ENCODE measurements around the gene PLXNA1.

The PLXNA1 gene

DNA sequence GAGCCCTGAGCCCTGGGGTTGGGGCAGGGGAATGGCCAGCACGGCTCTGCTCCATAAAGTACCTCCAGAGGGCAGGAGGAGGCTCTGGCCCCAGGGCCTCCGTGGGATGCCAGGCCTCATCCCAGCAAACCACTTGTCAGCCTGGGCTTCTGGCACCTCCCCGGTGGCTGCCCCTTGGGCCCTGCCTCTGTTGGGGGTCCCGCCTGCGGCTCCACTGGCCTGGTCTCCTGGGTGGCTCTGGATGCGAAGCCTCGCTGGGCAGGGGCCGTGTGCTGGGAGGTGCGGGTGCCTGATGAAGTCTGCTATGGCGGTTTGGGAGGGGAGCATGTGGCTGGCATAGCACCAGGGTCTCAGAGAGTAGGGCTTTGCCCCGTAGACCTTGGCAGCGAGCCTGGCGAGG is 37.6 kb downstream of the PLXNA1 start:
- Histone ChIP-seq H3K4me2 (ENCODE audit: low read length) (no peak overlapping the region), H3K36me3 (ENCODE audit: control insufficient read depth, insufficient read depth, low read length) (no peaks in the 10 kb centered on the region), H3K9me3 (ENCODE audit: control insufficient read depth, low read length) (no peaks in the 10 kb centered on the region), H3K9ac (no peak overlapping the region), H3K79me2 (peaks cover 12% of the 10 kb centered on the region), H2AFZ (no peak overlapping the region), H3K27ac (no peak overlapping the region), H3K4me1 (no peaks in the 10 kb centered on the region), H3K27me3 (ENCODE audit: control insufficient read depth, insufficient read depth, low read length) (no peaks in the 10 kb centered on the region), H3K4me3 (ENCODE audit: low read depth, low read length) (no peak overlapping the region)
- TF ChIP-seq, protein P1, sequence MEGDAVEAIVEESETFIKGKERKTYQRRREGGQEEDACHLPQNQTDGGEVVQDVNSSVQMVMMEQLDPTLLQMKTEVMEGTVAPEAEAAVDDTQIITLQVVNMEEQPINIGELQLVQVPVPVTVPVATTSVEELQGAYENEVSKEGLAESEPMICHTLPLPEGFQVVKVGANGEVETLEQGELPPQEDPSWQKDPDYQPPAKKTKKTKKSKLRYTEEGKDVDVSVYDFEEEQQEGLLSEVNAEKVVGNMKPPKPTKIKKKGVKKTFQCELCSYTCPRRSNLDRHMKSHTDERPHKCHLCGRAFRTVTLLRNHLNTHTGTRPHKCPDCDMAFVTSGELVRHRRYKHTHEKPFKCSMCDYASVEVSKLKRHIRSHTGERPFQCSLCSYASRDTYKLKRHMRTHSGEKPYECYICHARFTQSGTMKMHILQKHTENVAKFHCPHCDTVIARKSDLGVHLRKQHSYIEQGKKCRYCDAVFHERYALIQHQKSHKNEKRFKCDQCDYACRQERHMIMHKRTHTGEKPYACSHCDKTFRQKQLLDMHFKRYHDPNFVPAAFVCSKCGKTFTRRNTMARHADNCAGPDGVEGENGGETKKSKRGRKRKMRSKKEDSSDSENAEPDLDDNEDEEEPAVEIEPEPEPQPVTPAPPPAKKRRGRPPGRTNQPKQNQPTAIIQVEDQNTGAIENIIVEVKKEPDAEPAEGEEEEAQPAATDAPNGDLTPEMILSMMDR (IDR thresholded peaks at IDR 0.05): no peak

DNA sequence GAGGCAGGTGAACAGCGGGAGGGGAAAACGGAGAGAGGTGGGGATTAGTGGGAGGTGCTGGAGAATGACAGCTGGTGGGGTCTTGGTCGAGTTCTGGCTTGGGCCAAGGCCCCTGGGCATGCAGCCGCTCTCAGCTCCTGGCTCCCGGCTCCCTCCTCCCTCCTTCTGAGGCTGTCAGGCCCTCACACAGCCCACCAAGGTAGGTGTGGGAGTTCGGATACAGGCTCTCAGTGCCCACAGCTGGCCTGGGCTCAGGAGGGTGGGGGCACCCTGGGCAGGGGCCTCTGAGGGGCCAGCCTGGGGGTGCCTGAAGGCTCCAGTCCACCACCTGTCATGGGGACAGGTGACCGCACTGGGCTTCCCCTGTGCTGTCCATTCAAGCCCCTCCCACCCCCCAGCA is 39.9 kb downstream of the PLXNA1 start:
- Histone ChIP-seq H3K4me2 (ENCODE audit: low read length) (no peak overlapping the region), H3K4me1 (no peaks in the 10 kb centered on the region), H3K36me3 (ENCODE audit: control insufficient read depth, insufficient read depth, low read length) (no peaks in the 10 kb centered on the region), H3K9ac (no peak overlapping the region), H3K9me3 (ENCODE audit: control insufficient read depth, low read length) (no peaks in the 10 kb centered on the region), H3K79me2 (peaks cover 2% of the 10 kb centered on the region), H3K27ac (no peak overlapping the region), H2AFZ (no peak overlapping the region), H3K4me3 (ENCODE audit: low read depth, low read length) (no peak overlapping the region), H3K27me3 (ENCODE audit: control insufficient read depth, insufficient read depth, low read length) (no peaks in the 10 kb centered on the region)
- TF ChIP-seq, protein P1 (IDR thresholded peaks at IDR 0.05): no peak

DNA sequence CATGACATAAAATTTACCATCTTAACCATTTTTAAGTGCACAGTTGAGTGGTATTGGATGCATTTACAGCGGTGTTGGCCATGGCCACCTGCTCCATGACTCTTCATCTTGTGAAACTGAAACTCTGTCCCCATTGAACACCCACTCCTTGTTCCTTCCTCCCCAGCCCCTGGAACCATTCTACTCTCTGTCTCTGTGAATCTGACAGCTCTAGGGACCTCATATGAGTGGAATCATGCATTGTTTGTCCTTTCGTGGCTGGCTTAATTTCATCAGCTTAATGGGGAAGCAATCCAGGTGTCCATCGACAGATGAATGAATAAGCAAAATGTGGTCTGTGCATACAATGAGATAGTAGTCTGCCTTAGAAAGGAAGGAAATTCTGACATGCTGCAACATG is 42.5 kb downstream of the PLXNA1 start:
- no peaks in the 10 kb centered on the region for H3K36me3 ChIP-seq (ENCODE audit: control insufficient read depth, insufficient read depth, low read length)
- no peaks in the 10 kb centered on the region for H3K9me3 ChIP-seq (ENCODE audit: control insufficient read depth, low read length)
- no peak overlapping the region for H3K27ac ChIP-seq
- no peak overlapping the region for H3K9ac ChIP-seq
- no peak overlapping the region for H3K4me3 ChIP-seq (ENCODE audit: low read depth, low read length)
- no peaks in the 10 kb centered on the region for H3K79me2 ChIP-seq
- TF ChIP-seq, protein P1 (IDR thresholded peaks at IDR 0.05): no peak
- no peaks in the 10 kb centered on the region for H3K27me3 ChIP-seq (ENCODE audit: control insufficient read depth, insufficient read depth, low read length)
- H3K4me1 ChIP-seq: no peaks in the 10 kb centered on the region
- no peak overlapping the region for H3K4me2 ChIP-seq (ENCODE audit: low read length)
- H2AFZ ChIP-seq: no peak overlapping the region

DNA sequence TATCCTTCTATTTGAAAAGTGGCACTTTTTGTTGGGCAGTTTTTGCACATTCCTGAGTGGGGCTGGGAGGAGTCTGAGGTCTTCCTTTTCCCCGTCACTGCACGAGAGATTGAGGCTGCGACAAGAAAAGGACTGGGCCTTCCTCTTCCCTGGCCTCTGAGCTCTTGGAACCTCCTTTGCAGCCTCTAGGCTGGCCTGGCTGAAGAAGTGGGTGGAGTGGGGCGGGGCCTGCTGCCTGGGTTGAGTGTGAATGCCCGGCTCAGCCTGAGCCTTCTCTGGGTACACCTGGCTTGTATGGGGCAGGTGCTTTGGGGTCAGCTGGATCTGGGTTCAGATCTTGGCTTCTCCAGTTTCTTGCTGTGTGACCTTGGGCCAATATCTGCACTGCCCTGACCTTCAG is 43.1 kb downstream of the PLXNA1 start:
- Histone ChIP-seq H2AFZ (no peak overlapping the region), H3K9ac (no peak overlapping the region), H3K79me2 (no peaks in the 10 kb centered on the region), H3K36me3 (ENCODE audit: control insufficient read depth, insufficient read depth, low read length) (no peaks in the 10 kb centered on the region), H3K4me2 (ENCODE audit: low read length) (no peak overlapping the region), H3K27ac (no peak overlapping the region), H3K27me3 (ENCODE audit: control insufficient read depth, insufficient read depth, low read length) (no peaks in the 10 kb centered on the region), H3K9me3 (ENCODE audit: control insufficient read depth, low read length) (no peaks in the 10 kb centered on the region), H3K4me3 (ENCODE audit: low read depth, low read length) (no peak overlapping the region), H3K4me1 (no peaks in the 10 kb centered on the region)
- TF ChIP-seq, protein P1 (IDR thresholded peaks at IDR 0.05): no peak

DNA sequence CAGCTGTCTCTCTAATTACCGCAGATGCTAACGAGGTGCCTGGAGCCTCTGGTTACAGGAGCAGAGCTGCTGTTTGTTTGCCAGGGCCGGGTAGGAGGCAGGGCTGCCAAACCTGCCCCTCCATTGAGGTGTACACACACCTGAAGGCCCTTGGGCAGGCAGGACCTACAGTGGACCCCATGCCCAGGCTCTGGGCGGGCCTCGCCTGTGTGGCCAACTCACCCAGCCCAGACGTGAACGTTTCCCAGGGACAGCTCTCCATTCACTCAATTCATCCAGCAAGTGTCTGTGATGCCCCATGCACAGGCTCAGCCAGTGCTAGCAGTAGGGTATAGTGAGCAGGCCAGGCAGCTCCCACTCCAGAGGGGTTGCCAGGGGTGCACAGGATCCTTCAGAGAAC is 43.7 kb downstream of the PLXNA1 start:
- H3K36me3 ChIP-seq (ENCODE audit: control insufficient read depth, insufficient read depth, low read length): no peaks in the 10 kb centered on the region
- H3K79me2 ChIP-seq: no peaks in the 10 kb centered on the region
- H3K9me3 ChIP-seq (ENCODE audit: control insufficient read depth, low read length): no peaks in the 10 kb centered on the region
- H3K4me3 ChIP-seq (ENCODE audit: low read depth, low read length): no peak overlapping the region
- no peak overlapping the region for H3K27ac ChIP-seq
- H3K4me2 ChIP-seq (ENCODE audit: low read length): no peak overlapping the region
- no peaks in the 10 kb centered on the region for H3K27me3 ChIP-seq (ENCODE audit: control insufficient read depth, insufficient read depth, low read length)
- H3K4me1 ChIP-seq: no peaks in the 10 kb centered on the region
- H3K9ac ChIP-seq: no peak overlapping the region
- H2AFZ ChIP-seq: no peak overlapping the region
- TF ChIP-seq, protein P1 (IDR thresholded peaks at IDR 0.05): no peak
